NCI-H2107 treated with DMSO at 0.1 percent for 48 hours (cell line): ENCODE data around the gene PLEKHG7.
"Not testable (repeated sequence)": the region's sequence is repeated elsewhere in the genome, so short reads cannot be mapped to it uniquely, and the experiment has no call there.

Source experiments
- DNase-seq: peaks from one replicate; lab custom pipeline; 2025; ENCODE audit not compliant: unreplicated experiment; lab: John Stamatoyannopoulos, UW

Gene PLEKHG7

DNA sequence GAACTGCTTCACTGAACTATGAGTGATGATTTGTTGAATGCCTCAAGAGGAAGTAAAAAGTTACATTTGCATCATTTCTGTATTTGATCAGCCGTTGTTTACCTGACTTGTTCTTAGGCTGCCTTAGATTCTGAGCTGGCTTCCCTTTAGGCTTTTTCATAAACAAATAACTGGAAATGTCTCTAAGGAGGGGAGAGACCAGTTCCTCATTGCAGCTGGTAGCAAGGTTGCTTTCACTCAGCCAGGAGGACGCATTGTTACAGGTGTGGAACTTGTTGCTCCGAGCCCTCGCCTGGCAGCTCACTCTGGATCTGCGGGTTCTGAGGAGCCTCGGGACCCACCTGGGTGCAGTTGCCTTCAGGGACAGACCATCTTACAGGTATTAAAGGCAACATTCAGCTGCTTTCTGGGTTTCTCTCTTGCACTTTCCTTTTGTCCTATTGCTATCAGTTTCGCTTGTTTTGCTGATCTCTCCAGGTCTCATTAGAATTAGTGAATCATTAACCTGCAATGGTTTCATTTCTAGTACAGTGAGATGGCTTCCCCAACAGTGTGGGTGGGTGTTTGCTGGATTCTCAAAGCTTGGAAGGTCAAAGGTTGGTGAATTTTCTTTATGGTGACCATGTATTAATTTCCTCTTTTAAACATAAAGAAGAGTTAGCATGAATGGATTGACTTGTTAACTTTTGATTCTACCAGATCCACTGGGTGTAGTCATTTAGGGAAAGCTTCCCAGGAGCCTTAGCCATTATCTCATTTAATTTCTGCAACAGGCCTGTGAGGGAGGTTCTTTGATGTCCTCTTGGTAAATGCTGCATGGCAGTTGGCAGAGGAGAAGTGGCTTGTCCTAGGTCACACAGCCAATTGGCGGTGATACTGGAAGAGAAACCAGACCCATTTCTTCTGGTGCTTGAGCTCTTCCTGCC, at the start of gene PLEKHG7:
PLEKHG7 (plus strand) TSS at position 236 of the 926 bp plus-strand sequence. CDS start 3,643 bp downstream, outside the sequence.
- DNase-seq = no peak

DNA sequence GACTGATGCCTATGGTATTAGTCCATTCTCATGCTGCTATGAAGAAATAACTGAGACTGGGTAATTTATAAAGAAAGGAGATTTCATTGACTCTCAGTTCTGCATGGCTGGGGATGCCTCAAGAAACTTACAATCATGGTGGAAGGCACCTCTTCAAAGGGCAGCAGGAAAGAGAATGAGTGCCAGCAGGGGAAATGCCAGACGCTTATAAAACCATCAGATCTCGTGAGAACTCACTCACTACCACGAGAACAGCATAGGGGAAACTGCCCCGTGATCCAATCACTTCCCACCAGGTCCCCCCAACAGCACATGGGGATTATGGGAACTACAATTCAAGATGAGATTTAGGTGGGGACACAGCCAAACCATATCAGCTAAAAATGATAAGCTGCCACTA, 48.5 kb upstream of the PLEKHG7 start:
- DNase-seq = not testable (repeated sequence)

DNA sequence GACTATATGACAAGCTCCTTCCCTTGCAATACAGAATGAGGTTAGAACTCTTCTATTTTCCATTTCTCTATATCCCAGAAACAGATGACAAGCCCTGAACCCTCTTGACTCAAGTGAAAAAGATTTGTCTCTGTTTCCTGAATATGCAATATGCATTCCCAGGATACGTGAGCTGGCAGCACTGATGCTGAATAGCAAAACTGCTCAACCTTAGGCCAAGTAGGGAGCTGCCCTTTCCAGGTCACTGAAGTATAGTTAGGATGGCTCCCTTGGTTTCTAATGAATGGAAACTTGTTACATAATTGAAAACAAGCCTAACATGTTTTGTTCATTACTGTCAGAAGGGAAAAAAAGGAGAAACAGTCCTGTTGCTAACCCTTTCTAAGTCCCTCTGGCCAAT, 47.9 kb upstream of the PLEKHG7 start:
- no peak for DNase-seq

- no peak for DNase-seq
Observed at GRCh38 chr12:92656911-92657310, 45.9 kb upstream of the PLEKHG7 start.

DNA sequence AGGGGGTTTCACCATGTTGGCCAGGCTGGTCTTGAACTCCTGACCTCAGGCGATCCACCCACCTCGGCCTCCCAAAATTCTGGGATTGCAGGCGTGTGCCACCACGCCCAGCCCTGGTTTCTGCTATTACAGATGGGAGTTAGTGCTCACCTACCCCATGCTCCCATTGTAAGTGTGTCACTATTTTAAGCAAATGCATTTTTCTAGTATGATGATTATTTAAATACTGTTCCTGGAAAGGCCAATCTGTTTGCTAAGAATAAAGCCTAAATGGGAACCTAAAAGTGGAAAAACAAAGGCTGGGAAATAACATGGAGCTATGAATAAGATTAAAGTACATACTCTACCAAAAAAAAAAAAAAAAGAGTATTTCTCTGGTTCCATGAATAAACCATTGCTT, 45.0 kb upstream of the PLEKHG7 start:
- no peak for DNase-seq

DNA sequence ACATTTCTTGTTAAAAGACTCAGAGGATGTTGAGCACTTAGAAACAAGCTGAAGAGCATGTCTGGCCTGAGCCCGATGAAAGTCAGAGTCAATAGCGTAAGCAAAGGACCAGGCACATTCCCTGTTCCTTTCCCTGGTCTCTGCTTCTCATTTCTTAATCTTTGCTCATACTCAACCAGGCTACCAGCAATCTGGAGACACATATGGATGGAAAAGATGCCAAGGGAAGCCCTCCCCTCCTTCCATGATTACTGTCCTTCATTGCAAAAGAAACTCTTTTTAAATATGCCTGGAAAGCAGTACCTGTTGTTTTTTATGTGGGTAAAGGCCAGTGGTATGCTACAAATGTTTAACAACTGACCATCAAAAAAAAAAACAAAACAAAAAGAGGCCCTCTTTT, 44.2 kb upstream of the PLEKHG7 start:
- no peak for DNase-seq

DNA sequence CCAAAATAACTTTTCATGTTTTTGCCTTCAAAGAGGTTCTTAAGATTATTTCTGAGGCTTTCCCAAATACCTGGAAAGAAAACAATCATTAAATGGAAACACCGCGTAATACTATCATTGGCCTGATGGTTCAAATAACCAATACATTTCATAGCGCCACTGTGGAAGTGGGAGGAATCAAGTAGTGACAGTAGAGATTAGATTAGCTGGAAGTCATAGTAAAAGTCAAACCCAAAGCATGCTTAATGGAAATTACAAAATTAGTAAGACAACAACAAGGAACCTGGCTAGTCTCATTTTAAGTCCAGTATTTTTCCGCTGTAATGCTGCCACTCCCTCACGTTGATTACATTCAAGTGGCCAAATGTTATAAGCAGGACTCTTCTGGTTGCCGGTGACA, 41.5 kb upstream of the PLEKHG7 start:
- DNase-seq = no peak

DNA sequence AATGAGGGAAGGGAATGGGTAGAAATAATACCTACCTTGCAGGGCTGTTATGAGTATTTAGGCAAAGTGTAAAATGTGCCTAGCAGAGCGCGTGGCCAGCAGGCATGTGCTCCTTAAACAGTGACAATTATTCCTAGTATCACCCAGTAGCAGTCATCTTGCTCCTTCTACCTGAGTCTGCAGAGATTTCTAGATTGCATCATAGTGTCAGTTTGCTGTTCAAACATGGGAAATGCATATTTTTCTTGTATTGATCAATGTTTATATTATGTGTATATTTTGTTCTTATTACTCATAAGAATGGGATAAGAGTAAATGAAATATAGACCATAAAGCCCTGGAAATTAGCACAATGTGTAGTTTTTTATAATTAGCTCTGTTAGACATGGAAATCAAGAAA, 37.3 kb upstream of the PLEKHG7 start:
- DNase-seq = no peak

- no peak for DNase-seq
Observed at GRCh38 chr12:92668739-92669138, 34.0 kb upstream of the PLEKHG7 start.

DNA sequence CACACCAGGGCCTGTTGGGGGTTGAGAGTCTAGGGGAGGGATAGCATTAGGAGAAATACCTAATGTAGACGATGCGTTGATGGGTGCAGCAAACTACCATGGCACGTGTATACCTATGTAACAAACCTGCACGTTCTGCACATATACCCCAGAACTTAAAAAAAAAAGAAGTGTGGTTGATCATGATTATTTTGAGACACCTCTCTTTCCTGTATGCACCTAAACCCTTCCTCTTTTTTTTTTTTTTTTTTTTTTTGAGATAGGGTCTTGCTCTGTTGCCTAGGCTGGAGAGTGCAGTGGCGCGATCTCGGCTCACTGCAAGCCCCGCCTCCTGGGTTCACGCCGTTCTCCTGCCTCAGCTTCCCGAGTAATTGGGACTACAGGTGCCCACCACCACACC, 31.3 kb upstream of the PLEKHG7 start:
- not testable (repeated sequence) for DNase-seq

DNA sequence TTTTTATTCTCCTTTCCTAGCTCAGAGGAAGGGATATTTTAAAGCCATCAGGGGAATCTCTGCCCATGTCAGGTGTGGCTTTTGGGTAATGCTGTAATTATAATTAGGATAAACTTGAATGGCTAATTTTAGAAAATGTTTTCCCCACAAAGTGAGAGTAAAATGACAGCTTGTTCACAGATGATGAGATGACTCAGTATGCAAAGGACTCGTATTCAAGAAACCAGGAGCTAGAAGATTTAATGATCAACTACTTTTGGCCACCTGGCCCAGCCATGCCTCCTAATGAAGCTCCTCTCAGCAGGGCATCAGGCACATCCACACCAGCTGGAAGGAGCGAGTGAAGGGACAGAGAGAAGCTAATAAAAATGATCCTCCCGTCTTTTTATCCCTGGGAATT, 29.0 kb upstream of the PLEKHG7 start:
- DNase-seq = no peak

DNA sequence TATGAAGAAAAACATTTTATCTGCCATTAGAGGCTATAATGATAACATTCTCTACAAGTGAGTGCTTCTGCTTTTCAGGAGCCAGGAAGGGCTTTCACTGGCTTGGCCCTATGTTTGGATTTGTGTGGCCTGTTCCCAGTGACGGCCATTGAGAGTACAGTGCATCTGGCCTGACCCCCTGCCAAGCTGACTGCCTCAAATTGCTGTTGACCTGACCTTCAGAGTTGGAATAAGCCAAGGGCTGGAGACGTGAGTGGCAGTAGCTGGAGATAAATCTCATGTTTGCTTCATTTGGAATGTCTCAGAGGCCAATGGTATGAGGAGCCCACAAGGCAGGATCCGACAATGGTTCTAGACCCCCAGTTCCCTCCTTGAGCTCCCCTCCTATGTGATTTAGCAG, 28.3 kb upstream of the PLEKHG7 start:
- no peak for DNase-seq

- DNase-seq = no peak
Observed at GRCh38 chr12:92675092-92675865, 27.5 kb upstream of the PLEKHG7 start.

- no peak for DNase-seq
Observed at GRCh38 chr12:92676710-92677109, 26.1 kb upstream of the PLEKHG7 start.

DNA sequence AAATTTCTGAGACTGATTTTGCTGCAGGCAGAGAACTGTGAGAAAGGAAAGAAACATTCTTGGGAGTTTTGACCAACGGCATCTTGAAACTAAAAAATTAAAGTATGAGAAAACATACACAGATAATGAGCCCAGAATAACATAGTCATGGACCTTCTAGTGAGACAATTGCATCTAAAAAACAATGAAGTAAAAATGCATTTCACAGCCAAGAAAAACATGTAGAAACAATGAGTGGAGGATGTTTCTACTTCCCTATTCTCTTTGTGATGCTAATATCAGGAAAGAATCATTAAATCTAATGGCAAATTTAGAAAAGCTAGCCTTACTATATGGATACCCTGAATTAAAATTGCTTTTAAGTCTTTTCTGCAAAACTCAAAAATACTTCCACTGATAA, 12.2 kb upstream of the PLEKHG7 start:
- DNase-seq = no peak

GRCh38 chr12:92695056-92695455, 7.7 kb upstream of the PLEKHG7 start:
- no peak for DNase-seq

GRCh38 chr12:92695577-92695976, 7.2 kb upstream of the PLEKHG7 start:
- DNase-seq = no peak

- DNase-seq = no peak
Observed at GRCh38 chr12:92696216-92696615, 6.6 kb upstream of the PLEKHG7 start.

DNA sequence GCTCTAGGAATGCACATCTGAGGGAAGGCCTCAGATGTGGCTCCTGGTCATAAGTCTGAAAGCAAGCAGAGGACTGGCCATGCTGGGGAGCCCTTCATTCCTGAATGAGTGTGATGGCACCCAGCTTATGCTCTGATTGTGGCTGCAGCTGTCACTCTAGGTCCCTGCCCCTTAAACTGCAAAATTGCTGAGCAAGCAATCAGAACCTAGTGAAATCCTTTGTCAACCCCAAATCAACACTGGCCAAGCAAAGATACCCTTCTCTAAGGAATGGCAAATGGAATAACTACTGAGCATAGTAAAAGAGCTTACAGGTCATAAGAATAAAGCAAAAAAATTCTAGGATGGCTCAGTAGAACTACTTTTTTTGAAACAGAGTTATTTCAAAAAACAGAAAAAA, 4.3 kb upstream of the PLEKHG7 start:
- no peak for DNase-seq

DNA sequence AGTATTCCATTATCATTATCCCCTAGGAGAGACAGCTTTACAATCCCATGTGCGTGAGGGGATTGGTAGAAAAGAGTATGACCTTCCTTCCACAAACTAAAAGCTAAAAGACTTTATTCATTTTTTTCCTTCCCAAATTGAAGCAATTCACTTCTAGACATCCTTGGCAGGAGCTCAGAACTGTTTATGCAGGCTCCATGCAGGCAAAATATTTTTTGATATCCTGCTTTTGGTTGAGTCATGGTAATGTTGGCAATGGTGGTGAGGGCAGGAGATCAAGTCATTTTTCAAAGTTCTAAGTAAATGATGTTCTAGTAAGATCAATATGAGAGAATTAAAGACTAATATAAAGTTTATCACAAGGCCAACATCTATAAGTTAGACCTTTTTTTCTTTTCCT, 1.3 kb upstream of the PLEKHG7 start:
- no peak for DNase-seq

- no peak for DNase-seq
Observed at GRCh38 chr12:92703786-92704185, 997 bp downstream of the PLEKHG7 start.

GRCh38 chr12:92706594-92706993, 3.8 kb downstream of the PLEKHG7 start:
- no peak for DNase-seq
